BLaER1 treated with 17β-estradiol and CSF1 and Interleukin-3, amounts not matched to agents 10 nM and 100 nM (cell line): ENCODE data around the gene KARS1.

Experiments
- H3K27ac ChIP-seq, 11 experiments: shearing (Covaris generic); formaldehyde crosslinking; 2 replicates each; pipeline ENCODE4 v1.8.1; 2022
- H3K27me3 ChIP-seq, 11 experiments: shearing (Covaris generic); formaldehyde crosslinking; 2 replicates each; pipeline ENCODE4 v1.8.1; 2022
- H3K36me3 ChIP-seq, 11 experiments: shearing (Covaris generic); formaldehyde crosslinking; 2 replicates each; pipeline ENCODE4 v1.8.1; 2022
- H3K4me1 ChIP-seq, 10 experiments: shearing (Covaris generic); formaldehyde crosslinking; 2 replicates each; pipeline ENCODE4 v1.8.1; 2022
- H3K4me2 ChIP-seq, 11 experiments: shearing (Covaris generic); formaldehyde crosslinking; 2 replicates each; pipeline ENCODE4 v1.8.1; 2022
- H3K4me3 ChIP-seq, 10 experiments: shearing (Covaris generic); formaldehyde crosslinking; 2 replicates each; pipeline ENCODE4 v1.8.1; 2022
- H3K9ac ChIP-seq, 11 experiments: shearing (Covaris generic); formaldehyde crosslinking; 2 replicates each; pipeline ENCODE4 v1.8.1; 2022
- H3K9me3 ChIP-seq, 11 experiments: shearing (Covaris generic); formaldehyde crosslinking; replicated peaks in 1 of 11; 2 replicates each; pipeline ENCODE4 v1.8.1; 2022
- H4K20me1 ChIP-seq, 11 experiments: shearing (Covaris generic); formaldehyde crosslinking; 2 replicates each; pipeline ENCODE4 v1.8.1; 2022
- Cebpa-rat ChIP-seq, 11 experiments: shearing (Covaris generic); IDR thresholded peaks; 2 replicates each; pipeline ENCODE4 v1.8.1; 2022

KARS1 gene

GRCh38 chr16:75647492-75648264 lies at the start of gene KARS1, which contains the start of gene TERF2IP:
Gene KARS1, minus strand, starts transcription at chr16:75647665. Its CDS starts 26 bp downstream, at chr16:75647639.
Gene TERF2IP, plus strand, starts transcription at chr16:75647773. Its CDS starts 110 bp downstream, at chr16:75647883.
- H3K36me3 ChIP-seq, result peaks cover 25 to 58% (median 41%) of the 10 kb centered on the region in 11 experiments
- peak within 1 kb of the TSS; percentile 88 to 97 (median 93) for H3K9ac ChIP-seq
- peak within 1 kb of the TSS; percentile 80 to 98 (median 94) for H3K4me3 ChIP-seq
- no peaks in the 10 kb centered on the region for H3K9me3 ChIP-seq
- peaks cover 45 to 58% (median 52%) of the 10 kb centered on the region in 10 experiments for H3K4me1 ChIP-seq
- no peak for TF ChIP-seq Cebpa-rat (IDR thresholded peaks at IDR 0.05)
- H4K20me1 ChIP-seq, result peaks cover 37 to 86% (median 66%) of the 10 kb centered on the region in 11 experiments
- H3K4me2 ChIP-seq, result peak within 1 kb of the TSS; percentile 86 to 98 (median 93)
- H3K27me3 ChIP-seq, result no peaks in the 10 kb centered on the region
- H3K27ac ChIP-seq, result peak within 1 kb of the TSS; percentile 85 to 96 (median 93)

GRCh38 chr16:75695708-75696107 lies 48.2 kb upstream of the KARS1 start:
- no peak for TF ChIP-seq Cebpa-rat (IDR thresholded peaks at IDR 0.05)
- no peaks in the 10 kb centered on the region for H3K27me3 ChIP-seq
- H3K4me3 ChIP-seq, result no peak overlapping the region
- no peak overlapping the region for H3K4me2 ChIP-seq
- H3K9ac ChIP-seq, result no peak overlapping the region
- H4K20me1 ChIP-seq, result no peaks in the 10 kb centered on the region
- no peaks in the 10 kb centered on the region for H3K36me3 ChIP-seq
- H3K27ac ChIP-seq, result no peak overlapping the region
- H3K4me1 ChIP-seq, result no peaks in the 10 kb centered on the region
- peaks cover 0 to 5% (median 0%) of the 10 kb centered on the region in 11 experiments; a peak in 5 of 22 replicates for H3K9me3 ChIP-seq

DNA sequence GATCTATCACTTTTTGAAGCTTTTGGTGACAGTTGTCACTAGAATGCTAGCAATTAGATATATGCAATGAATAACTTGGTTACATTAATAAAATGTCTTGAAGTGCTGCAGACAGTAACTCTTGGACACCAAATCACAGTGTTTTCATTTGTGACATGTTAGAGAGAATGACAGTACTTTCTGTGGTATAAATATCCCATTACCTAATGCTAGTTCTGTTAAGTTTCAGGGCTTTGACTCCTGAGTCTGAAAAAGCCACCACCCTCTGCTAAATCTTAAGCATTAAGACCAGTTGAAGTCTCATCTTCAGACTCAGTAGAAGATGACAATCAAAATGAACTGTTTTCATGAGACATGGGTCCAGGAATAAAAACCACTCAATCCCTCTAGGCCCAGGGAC lies 39.9 kb upstream of the KARS1 start:
- TF ChIP-seq Cebpa-rat (IDR thresholded peaks at IDR 0.05), result no peak
- Histone ChIP-seq H3K9me3 (peaks cover 37 to 71% (median 54%) of the 10 kb centered on the region in 11 experiments), H3K4me1 (no peaks in the 10 kb centered on the region), H3K4me2 (no peak overlapping the region), H3K36me3 (no peaks in the 10 kb centered on the region; a peak in 4 of 22 replicates), H3K4me3 (no peak overlapping the region), H3K27me3 (no peaks in the 10 kb centered on the region), H3K9ac (no peak overlapping the region), H4K20me1 (no peaks in the 10 kb centered on the region), H3K27ac (no peak overlapping the region)

- Histone ChIP-seq H3K9ac (no peak overlapping the region), H3K27ac (no peak overlapping the region), H3K4me1 (peaks cover 0 to 15% (median 0%) of the 10 kb centered on the region in 10 experiments; a peak in 7 of 20 replicates), H3K4me2 (no peak overlapping the region), H3K36me3 (no peaks in the 10 kb centered on the region; a peak in 4 of 22 replicates), H3K9me3 (peaks cover 35 to 50% (median 38%) of the 10 kb centered on the region in 11 experiments), H3K4me3 (no peak overlapping the region), H4K20me1 (no peaks in the 10 kb centered on the region), H3K27me3 (no peaks in the 10 kb centered on the region)
- TF ChIP-seq Cebpa-rat (IDR thresholded peaks at IDR 0.05), result no peak
These were observed 34.8 kb upstream of the KARS1 start for GRCh38 chr16:75682308-75682707.

DNA sequence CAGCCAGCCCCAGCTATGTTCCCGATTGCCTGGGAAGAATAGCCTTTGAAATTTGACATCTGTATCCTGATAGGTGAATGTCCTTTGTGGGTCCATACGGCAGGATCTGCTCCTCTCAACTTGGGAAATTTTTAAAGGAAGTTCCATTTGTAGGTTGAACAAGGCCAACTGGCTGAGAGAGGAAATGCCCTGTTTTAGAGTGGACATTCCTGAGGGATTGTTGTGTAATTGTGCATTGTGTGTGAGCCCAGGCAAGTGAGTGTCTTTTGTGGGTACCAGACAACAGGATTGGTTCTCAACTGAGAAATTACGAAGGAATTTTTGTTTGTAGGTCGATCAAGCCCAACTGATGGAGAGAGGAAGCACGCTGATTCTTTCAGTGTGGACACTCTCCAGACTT lies 31.9 kb upstream of the KARS1 start:
- Histone ChIP-seq H3K27ac (no peak overlapping the region), H3K9me3 (peaks cover 19 to 24% (median 22%) of the 10 kb centered on the region in 11 experiments), H3K4me1 (peaks cover 0 to 15% (median 0%) of the 10 kb centered on the region in 10 experiments; a peak in 7 of 20 replicates), H3K4me3 (no peak overlapping the region), H4K20me1 (no peaks in the 10 kb centered on the region), H3K4me2 (peak overlapping the region in 4 of 11 experiments; percentile 33 to 78 (median 52); a peak in 7 of 22 replicates), H3K9ac (no peak overlapping the region), H3K36me3 (no peaks in the 10 kb centered on the region; a peak in 4 of 22 replicates), H3K27me3 (no peaks in the 10 kb centered on the region)
- TF ChIP-seq Cebpa-rat (IDR thresholded peaks at IDR 0.05), result no peak

GRCh38 chr16:75676909-75677308 lies 29.4 kb upstream of the KARS1 start, which contains the start of gene CPHXL2:
Gene CPHXL2, minus strand, starts transcription at chr16:75677009. Its CDS starts 10 bp downstream, at chr16:75676999.
- no peaks in the 10 kb centered on the region for H4K20me1 ChIP-seq

GRCh38 chr16:75667503-75667902 lies 20.0 kb upstream of the KARS1 start:
- Histone ChIP-seq H3K27me3 (no peaks in the 10 kb centered on the region), H3K4me1 (no peaks in the 10 kb centered on the region), H3K27ac (no peak overlapping the region), H3K4me2 (no peak overlapping the region), H3K9ac (no peak overlapping the region), H3K9me3 (peaks cover 0 to 4% (median 0%) of the 10 kb centered on the region in 11 experiments; a peak in 2 of 22 replicates), H4K20me1 (no peaks in the 10 kb centered on the region), H3K4me3 (no peak overlapping the region), H3K36me3 (peaks cover 0 to under 1% (median 0%) of the 10 kb centered on the region in 11 experiments; a peak in 2 of 22 replicates)
- TF ChIP-seq Cebpa-rat (IDR thresholded peaks at IDR 0.05), result no peak

More at GRCh38 chr16:75676909-75677308, 29.4 kb upstream of the KARS1 start, which contains the start of gene CPHXL2:
- Histone ChIP-seq H3K9ac (no peak within 1 kb of the TSS), H3K27me3 (no peaks in the 10 kb centered on the region), H3K27ac (no peak within 1 kb of the TSS), H3K4me2 (no peak within 1 kb of the TSS), H3K36me3 (no peaks in the 10 kb centered on the region), H3K4me3 (no peak within 1 kb of the TSS), H3K4me1 (peaks cover 0 to 15% (median 0%) of the 10 kb centered on the region in 10 experiments; a peak in 7 of 20 replicates), H3K9me3 (peaks cover 0 to 5% (median 0%) of the 10 kb centered on the region in 11 experiments; a peak in 2 of 22 replicates)
- TF ChIP-seq Cebpa-rat (IDR thresholded peaks at IDR 0.05), result no peak

DNA sequence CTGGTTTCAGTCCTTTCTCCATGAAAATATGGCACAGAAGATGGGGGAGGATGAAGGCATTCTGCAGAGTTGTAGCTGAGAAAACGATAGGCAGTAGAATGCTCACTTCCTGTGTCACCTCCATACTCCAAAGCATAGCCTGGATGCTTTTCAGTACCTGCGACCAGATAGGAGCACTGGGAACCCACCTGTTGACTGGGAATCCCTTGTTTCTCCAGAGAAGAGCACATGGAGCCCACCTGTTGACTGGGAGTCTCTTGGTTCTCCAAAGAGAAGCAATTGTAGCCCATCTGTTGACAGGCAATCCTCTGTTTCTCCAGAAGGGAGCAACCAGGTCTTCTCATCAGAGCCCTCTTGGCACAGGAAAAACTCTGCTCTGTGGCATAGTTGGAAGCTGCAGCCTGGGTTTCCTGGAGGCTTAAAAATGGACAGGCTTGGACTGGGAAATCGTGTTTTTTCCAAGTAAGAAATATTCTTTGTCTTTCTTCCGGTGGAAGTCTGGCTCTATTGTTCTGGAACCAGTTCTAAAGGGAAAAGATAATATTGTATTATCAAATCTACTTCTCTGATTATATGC lies 13.3 kb upstream of the KARS1 start:
- Histone ChIP-seq H3K36me3 (peaks cover 39 to 67% (median 57%) of the 10 kb centered on the region in 11 experiments), H3K4me3 (no peak overlapping the region), H3K9me3 (peaks cover 0 to 4% (median 0%) of the 10 kb centered on the region in 11 experiments; a peak in 2 of 22 replicates), H3K9ac (no peak overlapping the region), H3K4me1 (no peaks in the 10 kb centered on the region), H3K4me2 (no peak overlapping the region), H3K27me3 (no peaks in the 10 kb centered on the region), H4K20me1 (peaks cover 0 to 40% (median 20%) of the 10 kb centered on the region in 11 experiments; a peak in 15 of 22 replicates), H3K27ac (no peak overlapping the region)
- no peak for TF ChIP-seq Cebpa-rat (IDR thresholded peaks at IDR 0.05)

- H3K9me3 ChIP-seq, result peaks cover 0 to 1% (median 0%) of the 10 kb centered on the region in 11 experiments; a peak in 2 of 22 replicates
- TF ChIP-seq Cebpa-rat (IDR thresholded peaks at IDR 0.05), result no peak
- no peak overlapping the region for H3K27ac ChIP-seq
- H3K4me3 ChIP-seq, result no peak overlapping the region
- no peak overlapping the region for H3K9ac ChIP-seq
- H3K36me3 ChIP-seq, result peaks cover 44 to 72% (median 62%) of the 10 kb centered on the region in 11 experiments
- H3K4me2 ChIP-seq, result no peak overlapping the region
- H4K20me1 ChIP-seq, result peaks cover 0 to 45% (median 20%) of the 10 kb centered on the region in 11 experiments; a peak in 15 of 22 replicates
- no peaks in the 10 kb centered on the region for H3K4me1 ChIP-seq
- no peaks in the 10 kb centered on the region for H3K27me3 ChIP-seq
These were observed 12.9 kb upstream of the KARS1 start for GRCh38 chr16:75660321-75660720.
